Stimulated activated CD4-positive, alpha-beta T cell treated with anti-CD3 and anti-CD28 coated beads, Interleukin-4, amount 100 ng/mL, for 1 hour (primary cell): Measurements from ENCODE around the gene HVCN1.
"Not testable (repeated sequence)": the region's sequence is repeated elsewhere in the genome, so short reads cannot be mapped to it uniquely, and the experiment has no call there.

ENCODE experiments used
- DNase-seq: peaks from one replicate; pipeline ENCODE4 v3.0.0-alpha.2; 2020

Gene HVCN1

GRCh38 chr12:110688446-110689280, at the start of gene HVCN1:
Gene HVCN1, minus strand, starts transcription at chr12:110689115. Its CDS starts 5,870 bp downstream, at chr12:110683245.
- DNase-seq = peak; percentile 25

- no peak for DNase-seq
These were observed 48.6 kb upstream of the HVCN1 start for GRCh38 chr12:110737532-110737931.

GRCh38 chr12:110737016-110737415, 48.1 kb upstream of the HVCN1 start:
- not testable (repeated sequence) for DNase-seq

GRCh38 chr12:110733900-110734299, 45.0 kb upstream of the HVCN1 start:
- no peak for DNase-seq

- no peak for DNase-seq
These were observed 44.3 kb upstream of the HVCN1 start for GRCh38 chr12:110733089-110733715.

- no peak for DNase-seq
These were observed 43.7 kb upstream of the HVCN1 start for GRCh38 chr12:110732572-110732971.

- DNase-seq = no peak
These were observed 42.6 kb upstream of the HVCN1 start for GRCh38 chr12:110731479-110731878.

- no peak for DNase-seq
These were observed 39.7 kb upstream of the HVCN1 start for GRCh38 chr12:110728628-110729027.

GRCh38 chr12:110726708-110727369, 37.9 kb upstream of the HVCN1 start:
- DNase-seq = no peak

- DNase-seq = no peak
These were observed 37.1 kb upstream of the HVCN1 start for GRCh38 chr12:110726028-110726427.

- DNase-seq = no peak
These were observed 36.4 kb upstream of the HVCN1 start for GRCh38 chr12:110725267-110725666.

GRCh38 chr12:110722892-110723291, 34.0 kb upstream of the HVCN1 start:
- not testable (repeated sequence) for DNase-seq

- no peak for DNase-seq
These were observed 32.7 kb upstream of the HVCN1 start for GRCh38 chr12:110721570-110721969.

GRCh38 chr12:110720516-110720915, 31.6 kb upstream of the HVCN1 start:
- DNase-seq = no peak

- no peak for DNase-seq
These were observed 29.4 kb upstream of the HVCN1 start for GRCh38 chr12:110718222-110718908.

GRCh38 chr12:110717037-110717436, 28.1 kb upstream of the HVCN1 start:
- DNase-seq = no peak

GRCh38 chr12:110708917-110709316, 20.0 kb upstream of the HVCN1 start:
- DNase-seq = no peak

- no peak for DNase-seq
These were observed 16.4 kb upstream of the HVCN1 start for GRCh38 chr12:110705309-110705708.

GRCh38 chr12:110704750-110705149, 15.8 kb upstream of the HVCN1 start:
- no peak for DNase-seq

GRCh38 chr12:110704231-110704630, 15.3 kb upstream of the HVCN1 start:
- no peak for DNase-seq

GRCh38 chr12:110702081-110702480, 13.2 kb upstream of the HVCN1 start:
- DNase-seq = no peak

GRCh38 chr12:110699591-110700445, 10.9 kb upstream of the HVCN1 start:
- no peak for DNase-seq
